Mucosa of descending colon (tissue), 3 donors: Measurements from ENCODE around the gene SNX32. TPM values are rescaled to one million over a fixed set of nuclear protein-coding genes. Genes with fewer than 3 reads are reported as not detected.

ENCODE experiments used
- ATAC-seq: fragments of 200-7000 bp; cut with Tn5 transposase; one replicate; pipeline ENCODE4 v1.9.1; 2020; ENCODE audit warnings: mild to moderate bottlenecking, moderate library complexity
- DNase-seq, 3 donors: peaks; one replicate each; pipeline ENCODE4 v3.0.0-alpha.2; 2020
- H3K36me3 ChIP-seq: fragments of 200-600 bp; one replicate; pipeline ENCODE4 v1.8.0; 2021; ENCODE audit warnings: low read depth, mild to moderate bottlenecking
- H3K4me1 ChIP-seq: fragments of 200-600 bp; one replicate; pipeline ENCODE4 v1.8.0; 2021; ENCODE audit warnings: low read depth, mild to moderate bottlenecking
- H3K4me3 ChIP-seq: fragments of 200-600 bp; one replicate; pipeline ENCODE4 v1.8.0; 2021; ENCODE audit warnings: mild to moderate bottlenecking
- H3K9me3 ChIP-seq: fragments of 200-600 bp; one replicate; pipeline ENCODE4 v1.8.0; 2021; ENCODE audit warnings: mild to moderate bottlenecking
- CTCF ChIP-seq: fragments of 200-600 bp; IDR thresholded peaks from one replicate; pipeline ENCODE4 v1.8.0; 2022; ENCODE audit warnings: antibody characterized with exemption, mild to moderate bottlenecking
- intact Hi-C, 2 donors: fragments of 100-400 bp; cut with DNase I in 1 of 2; cut with micrococcal nuclease in 1 of 2; formaldehyde crosslinking; loops; one replicate each; pipeline versions ENCODE4 v1.11.0 to v1.11.1; 2022; cut with DNase I, micrococcal nuclease
- total RNA-seq, 3 donors: library from RNA; stranded (reverse); fragmentation: NEBNext Ultra II Directional in 2 of 3; extraction: Animal tissue kit (Norgen Biotek cat#: 25700) in 2 of 3; gene quantifications; one replicate each; pipeline versions ENCODE4 v1.2.1 to v1.2.4, GENCODE V29; 2021 to 2023
- donor health status: DM: no; HTN: no; CAD: no; lungs with moderate emphysema.
- donor health status: DM: no; HTN: no; CAD: no.
- donor health status: DM: no; HTN: yes; CAD: no.

SNX32 gene
- total RNA-seq, 3 donors from 2014 or later = 1.1 to 9.4 (median 1.4) TPM

- Histone ChIP-seq H3K4me1 (peaks cover 13% of the 10 kb centered on the region), H3K36me3 (no peaks in the 10 kb centered on the region), H3K4me3 (no peak overlapping the region), H3K9me3 (no peaks in the 10 kb centered on the region)
- intact Hi-C loops = loop anchor here (10.0 kb wide), 1 partner anchor 102 kb away; no protein-coding TSS in a partner anchor
- no peak for ATAC-seq
- DNase-seq = peak in 2 of 3 donors; percentile 3 to 27
- TF ChIP-seq CTCF = no peak
Measured at GRCh38 chr11:65883058-65883761, 49.4 kb downstream of the SNX32 start.

- H3K4me1 ChIP-seq = peaks cover 16% of the 10 kb centered on the region
- intact Hi-C loops = loop anchor here (10.0 kb wide), 1 partner anchor 101 kb away; no protein-coding TSS in a partner anchor
- H3K9me3 ChIP-seq = no peaks in the 10 kb centered on the region
- no peak for ATAC-seq
- H3K4me3 ChIP-seq = no peak overlapping the region
- TF ChIP-seq CTCF = no peak
- H3K36me3 ChIP-seq = no peaks in the 10 kb centered on the region
- DNase-seq = peak in 2 of 3 donors; percentile 16 to 31
Measured at GRCh38 chr11:65883786-65884715, 50.3 kb downstream of the SNX32 start.

GRCh38 chr11:65884716-65885092 is 50.9 kb downstream of the SNX32 start:
- peak; percentile 98 for TF ChIP-seq CTCF
- Histone ChIP-seq H3K9me3 (no peaks in the 10 kb centered on the region), H3K4me1 (peaks cover 17% of the 10 kb centered on the region), H3K4me3 (no peak overlapping the region), H3K36me3 (no peaks in the 10 kb centered on the region)
- ATAC-seq = peak; percentile 56
- DNase-seq = peak in 2 of 3 donors; percentile 82 to 86
- intact Hi-C loops = loop anchor here (10.0 kb wide), 1 partner anchor 100 kb away; no protein-coding TSS in a partner anchor

- Histone ChIP-seq H3K4me3 (no peak overlapping the region), H3K9me3 (no peaks in the 10 kb centered on the region), H3K4me1 (peaks cover 21% of the 10 kb centered on the region), H3K36me3 (no peaks in the 10 kb centered on the region)
- DNase-seq = peak in 1 of 3 donors; percentile 26
- intact Hi-C loops = loop anchor here (10.0 kb wide), 1 partner anchor 100 kb away; no protein-coding TSS in a partner anchor
- TF ChIP-seq CTCF = no peak
- ATAC-seq = no peak
Measured at GRCh38 chr11:65885231-65885630, 51.5 kb downstream of the SNX32 start.

- Histone ChIP-seq H3K4me3 (no peak overlapping the region), H3K4me1 (peaks cover 21% of the 10 kb centered on the region), H3K9me3 (no peaks in the 10 kb centered on the region), H3K36me3 (no peaks in the 10 kb centered on the region)
- intact Hi-C loops = loop anchor here (10.0 kb wide), 1 partner anchor 99 kb away; no protein-coding TSS in a partner anchor
- DNase-seq (peak in 1 of 3 donors; percentile 18), ATAC-seq (no peak)
- TF ChIP-seq CTCF = no peak
Measured at GRCh38 chr11:65885808-65886536, 52.2 kb downstream of the SNX32 start.
